Activated gamma-delta T cell treated with Interleukin-2 at 50 U/mL for 16 hours (primary cell): ENCODE results near the gene SEPTIN2.
"Not testable (repeated sequence)": the region's sequence is repeated elsewhere in the genome, so short reads cannot be mapped to it uniquely, and the experiment has no call there.

Experiments
- DNase-seq: peaks from one replicate; pipeline ENCODE4 v3.0.0-alpha.2; 2020

SEPTIN2 gene

DNA sequence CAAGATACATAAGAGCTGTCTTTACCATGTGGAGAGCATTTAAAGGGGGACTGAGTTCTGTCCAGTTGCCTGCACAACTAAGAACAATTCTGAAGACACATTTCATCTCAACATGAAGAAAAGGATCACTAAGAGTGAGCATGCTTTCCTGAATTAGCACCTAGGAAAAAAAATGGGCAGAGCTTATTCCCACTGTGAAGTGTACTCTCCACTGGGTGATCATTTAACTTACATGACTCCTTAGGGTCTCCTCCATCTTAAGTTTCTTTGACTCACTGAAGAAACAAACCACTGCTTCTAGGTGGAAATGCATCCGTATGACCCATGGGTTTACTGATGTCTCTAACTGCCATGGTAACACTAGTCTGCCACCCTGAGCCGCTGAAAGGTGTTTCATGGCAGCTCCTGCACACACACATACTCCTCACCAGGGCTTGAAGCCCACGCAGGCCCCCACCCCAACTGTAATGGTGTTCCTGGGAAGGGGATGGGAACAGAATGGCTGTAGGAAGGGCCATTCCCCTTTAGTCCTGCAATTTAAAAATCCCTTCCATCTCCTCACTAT is 27.3 kb upstream of the SEPTIN2 start:
- no peak for DNase-seq

GRCh38 chr2:241289053-241289452 is 26.7 kb upstream of the SEPTIN2 start:
- DNase-seq, result no peak

GRCh38 chr2:241289597-241289996 is 26.1 kb upstream of the SEPTIN2 start:
- no peak for DNase-seq

DNA sequence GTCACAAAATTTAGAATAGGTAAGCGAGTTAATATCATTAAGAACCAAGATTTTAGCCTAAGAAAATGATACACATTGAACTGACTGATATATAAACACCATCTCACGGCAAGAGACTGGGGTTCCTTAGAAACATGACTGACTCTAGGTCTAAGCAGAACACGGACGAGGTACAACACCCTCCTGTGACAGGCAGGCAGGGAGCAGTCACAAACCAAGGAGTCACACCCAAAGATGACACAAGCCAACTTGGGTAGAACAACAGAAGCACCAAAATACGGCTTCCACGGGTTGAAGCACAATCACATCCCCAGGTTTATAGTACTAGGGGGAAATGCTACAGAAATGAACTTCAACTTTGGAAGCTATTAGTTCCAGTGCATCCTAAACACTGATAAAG is 24.6 kb upstream of the SEPTIN2 start:
- no peak for DNase-seq

GRCh38 chr2:241291977-241292376 is 23.7 kb upstream of the SEPTIN2 start:
- DNase-seq, result no peak

DNA sequence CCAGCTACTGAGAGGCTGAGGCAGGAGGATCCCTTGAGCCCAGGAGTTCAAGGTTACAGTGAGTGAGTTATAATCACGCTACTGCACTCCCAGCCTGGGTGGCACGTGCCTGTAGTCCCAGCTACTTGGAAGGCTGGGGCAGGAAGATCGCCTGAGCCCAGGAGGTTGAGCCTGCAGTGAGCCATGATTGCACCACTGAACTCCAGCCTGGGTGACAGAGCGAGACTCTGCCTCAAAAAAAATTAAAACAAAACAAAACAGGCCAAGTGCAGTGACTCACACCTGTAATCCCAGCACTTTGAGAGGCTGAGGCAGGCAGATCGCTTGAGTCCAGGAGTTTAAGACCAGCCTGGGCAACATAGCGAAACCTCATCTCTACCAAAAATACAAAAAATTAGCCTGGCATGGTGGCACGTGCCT is 22.3 kb upstream of the SEPTIN2 start:
- not testable (repeated sequence) for DNase-seq

DNA sequence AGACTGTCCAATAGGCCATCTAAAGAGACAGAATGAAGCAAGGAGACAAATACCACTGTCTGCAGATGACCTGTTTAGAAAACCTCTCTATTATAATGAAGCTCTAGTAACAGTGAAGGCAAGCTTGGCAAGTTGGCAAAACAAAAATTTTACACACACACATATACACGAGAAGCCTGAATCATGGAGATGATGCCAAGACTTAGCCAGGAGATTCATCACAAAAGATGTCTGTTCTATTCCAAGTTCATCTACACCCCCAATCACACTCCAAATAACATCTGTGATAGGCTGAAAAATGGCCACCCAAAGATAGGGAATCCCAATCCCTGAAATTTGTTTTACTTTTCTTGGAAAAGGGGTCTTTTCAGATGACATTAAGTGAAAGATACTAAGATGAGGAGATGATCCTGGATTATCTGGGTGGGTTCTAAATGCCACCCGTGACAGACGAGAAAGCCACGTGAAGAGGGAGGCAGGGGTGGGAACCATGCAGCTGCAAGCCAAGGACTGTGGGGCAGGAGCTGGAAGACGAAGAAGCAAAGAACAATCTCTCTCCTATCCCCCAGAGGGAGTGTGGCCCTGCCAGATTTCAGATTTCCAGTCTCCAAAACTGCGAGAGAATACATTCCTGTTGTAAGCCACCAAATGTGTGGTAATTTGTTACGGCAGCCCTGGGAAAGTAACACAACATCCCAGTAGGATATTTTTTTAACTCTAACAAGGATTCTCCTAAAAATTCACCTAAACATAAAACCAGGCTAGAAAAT is 20.2 kb upstream of the SEPTIN2 start:
- DNase-seq, result no peak

DNA sequence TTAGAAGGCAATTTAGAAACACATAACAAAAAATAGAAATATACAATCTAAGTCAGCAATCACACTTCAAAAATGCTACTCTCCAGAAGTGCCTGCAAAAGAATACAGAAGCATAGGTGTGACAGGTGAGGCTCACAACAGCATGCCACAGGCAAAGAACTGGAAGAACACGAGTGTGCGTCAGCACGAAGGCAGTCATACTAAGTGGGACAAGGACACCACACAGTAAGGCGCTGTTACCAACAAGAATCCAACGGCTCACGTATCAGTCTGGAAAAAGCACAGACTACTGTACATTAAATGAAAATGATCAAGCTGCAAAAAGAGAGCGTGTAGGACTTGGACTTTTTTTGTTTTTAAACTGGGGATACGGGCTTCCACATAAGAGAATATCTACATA is 19.0 kb upstream of the SEPTIN2 start:
- DNase-seq, result no peak

DNA sequence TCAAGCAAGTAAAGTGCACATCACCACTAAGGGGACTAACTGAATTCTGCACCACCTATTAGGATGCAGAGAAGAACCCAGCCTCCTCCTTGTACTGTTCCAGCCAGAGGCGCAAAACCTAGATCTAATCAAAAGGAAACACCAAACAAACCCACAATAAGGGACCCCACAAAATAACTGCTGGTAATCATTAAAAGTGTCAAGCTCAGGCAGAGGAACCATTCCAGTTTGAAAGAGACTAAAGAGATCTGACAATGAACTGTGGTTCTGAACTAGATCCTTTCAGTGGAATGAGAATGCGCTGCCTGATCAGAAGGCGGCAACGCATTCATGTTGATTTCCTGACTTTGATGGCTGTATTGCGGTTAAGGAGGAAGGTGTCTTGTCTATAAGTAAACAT is 17.1 kb upstream of the SEPTIN2 start:
- DNase-seq, result no peak

- DNase-seq, result no peak
These were observed 15.7 kb upstream of the SEPTIN2 start for GRCh38 chr2:241300000-241300399.

DNA sequence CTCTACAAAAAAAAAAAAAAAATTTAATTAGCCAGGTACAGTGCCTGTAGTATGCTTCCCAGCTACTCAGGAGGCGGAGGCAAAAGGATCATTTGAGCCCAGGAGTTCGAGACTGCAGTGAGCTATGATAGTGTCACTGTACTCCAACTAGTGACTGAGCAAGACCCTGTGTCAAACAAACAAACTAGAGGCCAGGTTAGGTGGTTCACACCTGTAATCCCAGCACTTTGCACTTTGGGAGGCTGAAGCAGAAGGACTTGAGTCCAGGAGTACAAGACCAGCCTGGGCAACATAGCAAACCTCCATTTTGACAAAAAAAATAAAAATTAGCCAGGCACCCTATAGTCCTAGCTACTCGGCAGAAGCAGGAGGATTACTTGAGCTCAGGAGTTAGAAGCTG is 13.6 kb upstream of the SEPTIN2 start:
- no peak for DNase-seq

DNA sequence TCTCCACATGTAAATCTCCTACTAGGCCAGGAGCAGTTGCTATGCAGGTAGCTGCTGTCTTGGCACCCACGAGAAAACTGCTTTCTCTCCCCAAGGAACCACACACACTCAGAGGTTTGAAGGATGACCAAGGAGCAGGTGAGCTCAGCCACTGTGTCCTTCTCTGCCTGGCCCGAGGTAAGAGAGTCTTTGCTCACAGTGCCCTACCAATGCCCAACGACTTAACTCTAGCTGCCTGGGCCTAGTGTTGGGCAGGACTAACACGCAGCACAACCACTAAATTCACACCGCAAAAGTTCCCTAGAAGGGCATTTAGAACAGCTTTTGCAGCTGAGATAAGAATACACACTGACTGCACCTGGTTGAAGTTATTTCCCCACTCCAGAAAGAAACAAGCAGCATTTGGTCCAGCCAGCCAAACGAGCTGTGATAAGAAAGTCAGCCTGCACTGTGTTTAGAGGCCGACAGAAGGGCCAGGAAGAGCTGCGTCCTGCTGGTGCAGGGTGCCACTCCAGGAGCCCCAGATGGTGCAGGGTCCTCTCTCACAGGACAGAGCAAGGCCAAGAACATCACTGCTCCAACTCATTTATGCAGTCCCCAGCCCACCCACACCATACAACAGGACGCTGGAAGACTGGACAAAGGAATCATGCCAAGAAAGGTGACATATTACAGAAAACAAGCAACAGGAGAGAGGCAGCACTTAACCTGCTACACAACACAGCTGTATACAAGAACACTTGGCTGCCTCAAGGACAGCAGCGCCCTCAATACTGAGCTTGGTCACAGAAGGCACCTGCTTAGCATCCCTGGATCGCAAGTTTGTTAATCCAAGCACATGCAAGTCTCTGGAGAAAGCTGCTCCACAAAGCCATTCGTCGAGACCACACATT is 12.7 kb upstream of the SEPTIN2 start:
- no peak for DNase-seq

DNA sequence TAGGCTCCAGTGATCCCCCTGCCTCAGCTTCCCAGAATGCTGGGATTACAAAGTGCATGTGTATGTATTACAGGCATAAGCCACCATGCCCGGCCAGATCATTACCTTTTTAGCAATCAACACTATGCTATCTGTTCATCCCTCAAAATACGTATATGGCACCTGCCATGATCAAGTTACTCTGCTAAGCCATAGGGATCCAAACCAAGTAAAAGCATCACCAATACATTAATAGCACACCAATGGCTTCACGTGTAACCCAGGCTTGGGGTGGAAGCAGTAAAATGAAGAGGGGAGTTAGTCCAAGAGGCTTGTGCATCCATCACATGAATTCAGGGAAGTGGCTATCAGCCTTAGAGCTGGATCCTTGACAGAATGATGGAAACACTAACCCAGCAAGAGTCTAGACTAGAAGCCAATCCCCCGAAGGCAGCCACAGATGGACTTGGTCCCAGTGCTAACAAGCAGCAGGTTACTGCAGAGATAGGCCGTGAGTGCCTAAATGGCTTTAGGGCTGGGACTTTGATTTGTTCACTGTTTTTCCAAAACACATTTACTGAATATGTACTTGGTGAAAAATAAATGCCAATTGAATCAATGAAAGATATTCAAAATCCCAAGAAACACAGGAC is 11.6 kb upstream of the SEPTIN2 start:
- DNase-seq, result no peak

DNA sequence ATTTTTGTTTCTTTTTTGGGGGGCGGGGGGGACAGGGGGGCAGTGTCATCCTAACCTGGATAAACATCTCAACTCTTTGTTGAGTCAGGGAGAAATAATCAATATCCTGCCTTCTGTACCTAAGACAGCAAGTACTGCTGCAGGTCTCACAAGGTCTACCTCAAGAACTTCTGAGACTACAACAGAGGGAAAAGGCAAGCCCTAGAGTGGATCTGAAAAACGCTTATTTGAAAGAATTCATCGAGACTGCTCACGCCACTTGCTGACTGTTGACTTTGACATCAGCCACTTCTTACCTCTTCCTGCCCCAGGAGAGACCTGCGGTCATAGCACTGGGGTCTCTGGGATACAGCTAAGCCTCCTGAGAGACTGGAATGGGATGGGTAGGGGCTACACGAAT is 8.7 kb upstream of the SEPTIN2 start:
- DNase-seq, result no peak

DNA sequence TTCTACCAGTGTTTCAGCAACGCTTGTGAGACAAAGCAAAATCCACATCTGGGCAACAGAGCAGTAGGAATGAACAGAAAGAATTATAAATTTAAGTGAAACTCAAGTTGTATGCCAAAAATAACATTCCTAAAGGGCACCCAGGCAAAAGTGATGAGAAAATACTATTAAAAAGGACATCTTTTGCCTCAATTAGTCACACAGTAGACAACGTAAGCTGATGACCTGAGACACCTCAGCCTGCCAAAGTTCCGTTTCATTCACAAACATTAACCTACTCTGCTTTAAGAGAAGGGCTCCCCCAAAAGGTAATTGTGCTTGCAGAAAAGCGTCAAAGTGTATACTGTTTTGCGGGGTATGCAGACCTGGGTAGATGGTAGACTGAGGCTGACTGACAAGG is 7.5 kb upstream of the SEPTIN2 start:
- DNase-seq, result no peak

DNA sequence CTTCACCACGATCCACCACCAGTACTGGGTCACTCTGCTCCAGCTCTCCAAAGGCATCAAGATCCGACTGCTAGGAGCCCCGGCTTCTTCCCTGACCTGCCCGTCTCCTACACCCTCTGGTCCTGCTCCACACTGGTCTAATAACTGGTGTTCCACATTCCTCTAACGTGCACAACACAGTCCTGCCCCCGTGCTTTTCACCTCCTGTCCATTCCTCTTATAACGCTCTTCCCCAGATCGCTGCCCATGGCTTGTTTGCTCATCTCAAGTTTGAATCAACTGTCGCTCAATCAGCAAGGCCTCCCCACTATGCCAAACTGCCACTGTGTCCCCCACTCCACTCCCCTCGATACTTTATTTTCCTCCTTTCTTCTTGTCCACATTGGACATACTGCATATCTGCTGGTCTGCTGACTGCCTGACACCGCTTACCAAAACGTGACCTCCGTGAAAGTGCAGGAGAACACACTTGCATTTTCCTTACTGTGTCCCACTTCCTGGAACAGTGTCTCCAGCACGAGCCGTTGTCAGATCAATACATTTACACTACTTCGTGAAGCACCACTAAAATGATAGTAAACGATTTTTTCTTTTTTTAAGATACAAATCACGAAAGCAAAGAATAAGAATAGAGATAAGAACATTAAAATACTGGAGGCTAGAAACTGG is 6.8 kb upstream of the SEPTIN2 start:
- no peak for DNase-seq

- DNase-seq, result peak; percentile 66
These were observed 6.0 kb upstream of the SEPTIN2 start for GRCh38 chr2:241309684-241310117.

GRCh38 chr2:241310917-241311566 is 4.7 kb upstream of the SEPTIN2 start:
- no peak for DNase-seq

- DNase-seq, result no peak
These were observed 3.6 kb upstream of the SEPTIN2 start for GRCh38 chr2:241312082-241312481.

GRCh38 chr2:241313543-241314095 is 2.1 kb upstream of the SEPTIN2 start:
- DNase-seq, result no peak

DNA sequence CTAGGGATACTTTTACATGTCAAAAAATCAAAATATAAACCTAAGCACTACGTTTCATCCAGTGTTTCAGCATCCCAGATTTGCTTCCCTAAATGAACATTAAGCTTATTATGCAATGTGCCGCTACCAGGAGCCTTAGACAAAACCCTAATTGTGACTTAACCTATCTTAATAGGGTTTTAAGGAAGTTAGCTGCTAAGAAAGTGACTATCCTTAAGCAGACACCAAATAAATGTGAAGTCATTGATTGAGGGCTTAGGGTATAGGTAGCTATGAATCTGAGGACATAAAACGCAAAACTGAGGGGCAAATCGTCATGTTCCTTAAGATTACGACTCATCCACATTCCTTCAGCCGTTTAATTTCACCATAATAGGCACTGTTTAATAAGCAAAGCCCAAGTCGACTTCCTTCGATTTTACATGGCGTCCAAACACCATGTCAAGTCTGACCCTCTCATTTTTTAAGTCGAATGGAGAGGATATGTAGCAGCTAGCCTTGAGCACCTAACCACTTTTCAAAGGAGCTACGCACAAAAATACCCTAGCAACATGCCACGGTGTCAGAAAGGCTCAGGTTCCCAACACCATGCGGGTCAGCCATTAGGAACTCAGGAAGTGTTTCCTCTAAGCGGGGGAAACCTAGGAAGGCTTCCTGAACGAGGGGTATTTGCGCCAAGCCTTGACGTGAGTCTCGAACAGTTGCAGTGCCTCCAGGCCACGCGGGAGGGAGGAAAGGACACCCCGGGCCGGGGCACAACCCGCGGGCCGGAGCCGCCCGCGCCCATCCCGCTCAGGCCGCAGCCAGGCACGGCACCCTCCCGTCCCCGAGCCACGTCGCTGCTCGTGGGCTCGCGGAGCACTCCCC is 1.3 kb upstream of the SEPTIN2 start:
- DNase-seq, result no peak
